ENCODE results near the gene SH2D1A. TPM values are rescaled to one million over a fixed set of nuclear protein-coding genes. Genes with fewer than 3 reads are reported as not detected.
"Not testable (repeated sequence)": the region's sequence is repeated elsewhere in the genome, so short reads cannot be mapped to it uniquely, and the experiment has no call there.

The SH2D1A gene
- total RNA-seq, 2 experiments from 2014 or later = 0.63 to 4.3 TPM

GRCh38 chrX:124406294-124407014, 60.1 kb downstream of the SH2D1A start:
- ChIA-PET POLR2A (interaction anchor here (0.7 to 1.3 kb wide), 5 partner anchors 9 to 268 kb away, joined by 3 to 5 read pairs (median 3); no protein-coding TSS in a partner anchor), CTCF (ENCODE audit: unreplicated experiment) (no interaction called here)
- TF ChIP-seq EZH2phosphoT487 (IDR thresholded peaks at IDR 0.05; ENCODE audit: borderline replicate concordance, low read depth, low read length) = no peak
- TF ChIP-seq CTCF (conservative IDR thresholded peaks at IDR 0.05; ENCODE audit: low read length) = peak; percentile 80
- H3K9me3 ChIP-seq (ENCODE audit: low read length) = no peaks in the 10 kb centered on the region
- no peak overlapping the region for H3K4me3 ChIP-seq (ENCODE audit: low read depth, low read length, poor library complexity, severe bottlenecking)
- intact Hi-C loops (cut with micrococcal nuclease; ENCODE audit: unreplicated experiment) = loop anchor here (5.0 to 10.0 kb wide), 3 partner anchors 98 to 1278 kb away; no protein-coding TSS in a partner anchor
- peak overlapping the region; percentile 28 for H3K27ac ChIP-seq (ENCODE audit: low read depth, low read length, poor library complexity, severe bottlenecking)
- peaks cover 55% of the 10 kb centered on the region for H3K4me1 ChIP-seq (ENCODE audit: insufficient read depth, low read length, poor library complexity, severe bottlenecking)
- no peaks in the 10 kb centered on the region for H3K36me3 ChIP-seq (ENCODE audit: insufficient read depth, low read length)
- peak; percentile 79 for DNase-seq (ENCODE audit: low spot score)
- no peaks in the 10 kb centered on the region for H4K20me1 ChIP-seq (ENCODE audit: insufficient read depth, low read length)
- H3K4me2 ChIP-seq (ENCODE audit: low read length) = no peak overlapping the region; the same call in 1 of the 2 replicates
- no peaks in the 10 kb centered on the region for H3K9me2 ChIP-seq (ENCODE audit: insufficient read depth, low read length)
- peak overlapping the region; percentile 73; the same call in 1 of the 2 replicates for H2AFZ ChIP-seq (ENCODE audit: low read length)
- no TSS peak for BruUV-seq (replicated peaks)
- no peaks in the 10 kb centered on the region for H3K79me2 ChIP-seq (ENCODE audit: insufficient read depth, low read depth, low read length)

GRCh38 chrX:124407226-124407625, 60.9 kb downstream of the SH2D1A start:
- POLR2A ChIA-PET = interaction anchor here (0.7 kb wide), 1 partner anchor 268 kb away, joined by 3 read pairs; no protein-coding TSS in a partner anchor
- no peaks in the 10 kb centered on the region for H3K9me2 ChIP-seq (ENCODE audit: insufficient read depth, low read length)
- H3K4me3 ChIP-seq (ENCODE audit: low read depth, low read length, poor library complexity, severe bottlenecking) = no peak overlapping the region
- no peak for DNase-seq (ENCODE audit: low spot score)
- H2AFZ ChIP-seq (ENCODE audit: low read length) = no peak overlapping the region
- no peaks in the 10 kb centered on the region for H3K9me3 ChIP-seq (ENCODE audit: low read length)
- no peak overlapping the region for H3K4me2 ChIP-seq (ENCODE audit: low read length)
- no TSS peak for BruUV-seq (replicated peaks)
- CTCF ChIA-PET (ENCODE audit: unreplicated experiment) = no interaction called here
- no peak overlapping the region for H3K27ac ChIP-seq (ENCODE audit: low read depth, low read length, poor library complexity, severe bottlenecking)
- H3K79me2 ChIP-seq (ENCODE audit: insufficient read depth, low read depth, low read length) = no peaks in the 10 kb centered on the region
- peaks cover 55% of the 10 kb centered on the region for H3K4me1 ChIP-seq (ENCODE audit: insufficient read depth, low read length, poor library complexity, severe bottlenecking)
- TF ChIP-seq EZH2phosphoT487 (IDR thresholded peaks at IDR 0.05; ENCODE audit: borderline replicate concordance, low read depth, low read length) (no peak), CTCF (conservative IDR thresholded peaks at IDR 0.05; ENCODE audit: low read length) (no peak)
- intact Hi-C loops (cut with micrococcal nuclease; ENCODE audit: unreplicated experiment) = loop anchor here (5.0 to 10.0 kb wide), 3 partner anchors 98 to 1278 kb away; no protein-coding TSS in a partner anchor
- no peaks in the 10 kb centered on the region for H3K36me3 ChIP-seq (ENCODE audit: insufficient read depth, low read length)
- H4K20me1 ChIP-seq (ENCODE audit: insufficient read depth, low read length) = no peaks in the 10 kb centered on the region

GRCh38 chrX:124408380-124408779, 62.0 kb downstream of the SH2D1A start:
- H4K20me1 ChIP-seq (ENCODE audit: insufficient read depth, low read length); H3K4me2 ChIP-seq (ENCODE audit: low read length); CTCF ChIA-PET (ENCODE audit: unreplicated experiment); H3K9me3 ChIP-seq (ENCODE audit: low read length); H3K9me2 ChIP-seq (ENCODE audit: insufficient read depth, low read length); H3K4me3 ChIP-seq (ENCODE audit: low read depth, low read length, poor library complexity, severe bottlenecking); H3K79me2 ChIP-seq (ENCODE audit: insufficient read depth, low read depth, low read length); BruUV-seq (replicated peaks); H2AFZ ChIP-seq (ENCODE audit: low read length); H3K36me3 ChIP-seq (ENCODE audit: insufficient read depth, low read length); H3K27ac ChIP-seq (ENCODE audit: low read depth, low read length, poor library complexity, severe bottlenecking); DNase-seq (ENCODE audit: low spot score): not testable (repeated sequence)
- POLR2A ChIA-PET = interaction anchor here (0.6 kb wide), 1 partner anchor 115 kb away, joined by 3 read pairs; no protein-coding TSS in a partner anchor
- H3K4me1 ChIP-seq (ENCODE audit: insufficient read depth, low read length, poor library complexity, severe bottlenecking) = peaks cover 56% of the 10 kb centered on the region
- intact Hi-C loops (cut with micrococcal nuclease; ENCODE audit: unreplicated experiment) = loop anchor here (5.0 to 10.0 kb wide), 3 partner anchors 96 to 1276 kb away; no protein-coding TSS in a partner anchor

Measured in OCI-LY7 (cell line).